ENCODE data around the gene RPS6KA6.

The RPS6KA6 gene

DNA sequence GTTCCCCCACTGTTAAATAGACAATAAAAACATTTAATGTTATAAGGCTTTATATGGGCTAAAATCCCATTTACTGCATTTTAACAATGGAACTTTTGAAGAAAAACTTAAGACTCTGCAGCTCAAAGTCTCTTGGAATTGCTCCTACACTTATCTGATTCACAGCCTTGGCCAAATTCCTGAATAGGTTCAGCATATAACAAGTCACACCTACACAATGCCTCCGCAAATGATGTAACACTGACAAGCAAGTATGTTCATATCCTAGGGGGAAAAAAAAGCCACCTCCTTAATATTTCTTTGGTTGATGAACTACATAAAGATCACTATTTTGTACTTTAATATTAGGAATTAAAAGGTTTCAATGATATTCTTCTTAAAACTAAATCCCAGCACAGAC, 34.5 kb downstream of the RPS6KA6 start:
- H3K27me3 ChIP-seq (replicated peaks; ENCODE audit: control insufficient read depth, insufficient read depth, low read length), result no peaks in the 10 kb centered on the region
- H3K36me3 ChIP-seq (ENCODE audit: control insufficient read depth, insufficient read depth, low read length), result no peaks in the 10 kb centered on the region
- DNase-seq (ENCODE audit: extremely low read depth, insufficient read length), result no peak
- no peak for TF ChIP-seq CTCF (IDR thresholded peaks at IDR 0.05; ENCODE audit: insufficient read depth, low read length, poor library complexity, severe bottlenecking)
- H3K4me3 ChIP-seq (replicated peaks; ENCODE audit: low read depth, low read length), result no peak overlapping the region

GRCh38 chrX:84144991-84145390, 43.0 kb downstream of the RPS6KA6 start:
- H3K36me3 ChIP-seq (ENCODE audit: control insufficient read depth, insufficient read depth, low read length), result no peaks in the 10 kb centered on the region
- no peak for TF ChIP-seq CTCF (IDR thresholded peaks at IDR 0.05; ENCODE audit: insufficient read depth, low read length, poor library complexity, severe bottlenecking)
- DNase-seq (ENCODE audit: extremely low read depth, insufficient read length), result no peak
- H3K27me3 ChIP-seq (replicated peaks; ENCODE audit: control insufficient read depth, insufficient read depth, low read length), result no peaks in the 10 kb centered on the region
- no peak overlapping the region for H3K4me3 ChIP-seq (replicated peaks; ENCODE audit: low read depth, low read length)

- Histone ChIP-seq H3K4me3 (replicated peaks; ENCODE audit: low read depth, low read length) (no peak overlapping the region), H3K36me3 (ENCODE audit: control insufficient read depth, insufficient read depth, low read length) (no peaks in the 10 kb centered on the region), H3K27me3 (replicated peaks; ENCODE audit: control insufficient read depth, insufficient read depth, low read length) (no peaks in the 10 kb centered on the region)
- no peak for TF ChIP-seq CTCF (IDR thresholded peaks at IDR 0.05; ENCODE audit: insufficient read depth, low read length, poor library complexity, severe bottlenecking)
- DNase-seq (ENCODE audit: extremely low read depth, insufficient read length), result no peak
These were observed 43.7 kb downstream of the RPS6KA6 start for GRCh38 chrX:84144281-84144680.

DNA sequence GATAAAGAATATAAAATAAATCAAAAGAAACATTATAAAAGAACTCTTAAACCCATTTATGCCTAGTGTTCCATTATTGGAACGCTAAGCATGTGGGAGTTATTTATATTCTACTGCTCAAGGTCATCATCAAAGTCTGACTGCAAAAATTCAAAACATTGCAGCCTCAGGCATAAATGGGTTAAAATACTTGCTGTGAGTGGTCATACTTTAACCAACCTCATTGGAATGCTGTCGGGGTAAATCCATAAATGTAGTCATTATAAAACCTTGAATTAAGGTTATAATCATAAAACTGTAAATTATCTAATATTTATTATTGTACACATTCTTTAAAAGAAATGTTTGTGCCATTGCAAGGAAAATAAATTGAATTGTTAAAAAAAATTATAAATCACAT, 55.0 kb downstream of the RPS6KA6 start:
- Histone ChIP-seq H3K36me3 (ENCODE audit: control insufficient read depth, insufficient read depth, low read length) (no peaks in the 10 kb centered on the region), H3K27me3 (replicated peaks; ENCODE audit: control insufficient read depth, insufficient read depth, low read length) (no peaks in the 10 kb centered on the region), H3K4me3 (replicated peaks; ENCODE audit: low read depth, low read length) (no peak overlapping the region)
- TF ChIP-seq CTCF (IDR thresholded peaks at IDR 0.05; ENCODE audit: insufficient read depth, low read length, poor library complexity, severe bottlenecking), result no peak
- DNase-seq (ENCODE audit: extremely low read depth, insufficient read length), result no peak

DNA sequence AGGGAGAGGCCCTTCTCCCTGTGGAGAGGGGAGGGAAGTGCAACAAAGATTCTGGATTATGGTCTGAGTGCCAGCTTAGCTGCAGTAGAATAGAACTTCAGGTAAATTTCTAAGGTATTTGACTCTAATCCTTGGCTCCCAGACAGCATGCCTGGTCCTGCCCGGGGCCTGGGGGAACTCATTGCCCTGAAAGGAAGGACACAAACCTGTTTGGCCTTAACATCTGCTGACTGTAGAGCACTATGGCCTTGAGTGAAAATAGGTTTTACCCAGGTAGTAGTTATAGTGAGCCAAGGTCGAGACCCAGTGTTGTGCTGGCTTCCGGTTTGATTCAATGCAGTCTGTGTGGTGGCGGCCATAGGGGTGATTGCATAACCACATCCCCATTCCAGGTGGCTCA, 64.4 kb downstream of the RPS6KA6 start:
- no peak overlapping the region for H3K4me3 ChIP-seq (replicated peaks; ENCODE audit: low read depth, low read length)
- H3K36me3 ChIP-seq (ENCODE audit: control insufficient read depth, insufficient read depth, low read length), result no peaks in the 10 kb centered on the region
- DNase-seq (ENCODE audit: extremely low read depth, insufficient read length), result no peak
- H3K27me3 ChIP-seq (replicated peaks; ENCODE audit: control insufficient read depth, insufficient read depth, low read length), result no peaks in the 10 kb centered on the region
- no peak for TF ChIP-seq CTCF (IDR thresholded peaks at IDR 0.05; ENCODE audit: insufficient read depth, low read length, poor library complexity, severe bottlenecking)

- TF ChIP-seq CTCF (IDR thresholded peaks at IDR 0.05; ENCODE audit: insufficient read depth, low read length, poor library complexity, severe bottlenecking), result no peak
- no peak for DNase-seq (ENCODE audit: extremely low read depth, insufficient read length)
- Histone ChIP-seq H3K27me3 (replicated peaks; ENCODE audit: control insufficient read depth, insufficient read depth, low read length) (no peaks in the 10 kb centered on the region), H3K4me3 (replicated peaks; ENCODE audit: low read depth, low read length) (no peak overlapping the region), H3K36me3 (ENCODE audit: control insufficient read depth, insufficient read depth, low read length) (no peaks in the 10 kb centered on the region)
These were observed 69.2 kb downstream of the RPS6KA6 start for GRCh38 chrX:84118769-84119168.

Data from GM06990 (cell line).